GM21381 (cell line): ENCODE measurements around the gene ITPR3.

ENCODE experiments used
- ATAC-seq: cut with Tn5 transposase; IDR thresholded peaks from one replicate; pipeline ENCODE4 v1.9.1; 2021; ENCODE audit warnings: mild to moderate bottlenecking, moderate library complexity; ENCODE audit not compliant: unreplicated experiment

ITPR3 gene

DNA sequence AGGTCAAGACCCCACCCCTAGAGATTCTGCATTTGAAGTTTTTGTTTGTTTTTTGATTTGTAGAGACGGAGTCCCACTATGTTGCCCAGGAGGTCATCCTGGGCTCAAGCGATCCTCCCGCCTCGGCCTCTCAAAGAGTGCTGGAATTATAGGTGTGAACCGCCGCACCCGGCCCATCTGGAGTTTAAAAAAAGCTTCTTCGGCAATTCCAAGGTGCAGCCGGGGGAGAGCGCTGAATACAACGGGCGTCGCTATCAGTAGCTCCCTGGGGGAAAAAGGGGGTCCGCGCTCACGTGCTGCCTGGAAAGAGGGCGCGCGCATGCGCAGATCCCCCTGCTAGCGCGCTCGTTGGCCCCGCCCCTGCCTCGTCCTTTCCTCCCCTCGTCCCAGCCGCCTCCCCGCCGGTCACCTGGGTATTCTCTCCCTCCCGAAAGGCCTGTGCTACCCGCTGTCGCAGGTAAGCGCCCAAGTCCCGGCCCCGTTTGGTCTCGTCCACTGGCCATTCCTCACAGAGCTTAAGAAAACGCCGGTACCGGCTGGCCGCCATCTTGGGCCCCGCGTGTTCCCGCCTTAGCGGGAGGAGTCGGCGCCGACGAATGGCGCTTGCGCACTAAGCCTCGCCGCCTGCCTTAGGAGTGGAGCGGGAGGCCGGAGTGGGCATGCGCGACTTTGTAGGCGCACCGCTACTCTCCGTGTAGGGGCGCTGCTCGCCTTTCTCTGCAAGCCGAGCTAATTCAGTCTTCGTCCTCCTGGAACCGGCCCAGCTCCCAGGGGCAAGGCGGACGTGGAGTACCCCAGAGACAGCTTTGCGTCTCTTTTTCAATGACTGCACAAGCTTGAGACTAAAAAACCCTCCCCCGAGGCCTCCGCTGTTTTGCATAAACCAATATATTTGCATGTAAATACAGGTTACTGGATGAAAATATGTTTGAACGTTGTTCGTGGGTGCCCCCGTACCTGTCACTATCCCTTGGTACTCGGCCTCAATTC is 90.3 kb downstream of the ITPR3 start, which contains the start of gene UQCC2:
UQCC2 (minus strand) TSS at position 561 of the 990 bp plus-strand sequence; CDS start at position 547, 14 bp downstream.
- peak; percentile 90 for ATAC-seq

DNA sequence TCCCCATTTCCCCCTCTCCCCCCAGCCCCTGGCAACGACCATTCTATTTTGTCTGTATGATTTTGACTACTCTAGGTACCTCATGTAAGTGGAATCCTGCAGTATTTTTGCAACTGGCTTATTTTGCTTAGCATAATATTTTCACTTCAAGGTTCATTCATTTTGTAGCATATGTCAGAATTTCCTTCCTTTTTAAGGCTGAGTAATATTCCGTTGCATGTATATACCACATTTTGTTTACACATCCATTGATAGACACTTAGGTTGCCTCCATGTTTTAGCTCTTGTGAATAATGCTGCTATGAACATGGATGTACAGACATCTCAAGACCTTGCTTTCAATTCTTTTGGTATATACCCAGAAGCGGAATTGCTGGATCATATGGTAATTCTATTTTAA is 91.8 kb downstream of the ITPR3 start:
- no peak for ATAC-seq

DNA sequence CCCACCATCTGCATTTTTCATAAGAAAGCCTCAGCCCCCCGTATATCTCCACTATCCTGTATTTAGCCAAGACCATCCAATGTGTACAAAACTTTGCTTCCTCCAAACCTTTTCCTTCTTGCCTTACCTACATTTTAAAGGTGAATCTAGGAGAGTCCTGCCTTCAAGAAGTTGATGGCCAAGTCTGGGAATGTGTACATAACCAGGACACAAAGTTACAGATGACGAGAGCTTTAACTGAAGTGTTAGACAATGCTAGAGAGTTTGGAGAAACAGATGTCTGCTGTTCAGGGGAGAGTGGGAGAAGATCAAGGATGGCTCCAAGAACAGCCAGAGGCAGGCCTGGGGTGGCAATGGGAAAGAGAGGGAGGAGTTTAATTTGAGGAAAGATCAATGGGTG is 92.7 kb downstream of the ITPR3 start:
- no peak for ATAC-seq

DNA sequence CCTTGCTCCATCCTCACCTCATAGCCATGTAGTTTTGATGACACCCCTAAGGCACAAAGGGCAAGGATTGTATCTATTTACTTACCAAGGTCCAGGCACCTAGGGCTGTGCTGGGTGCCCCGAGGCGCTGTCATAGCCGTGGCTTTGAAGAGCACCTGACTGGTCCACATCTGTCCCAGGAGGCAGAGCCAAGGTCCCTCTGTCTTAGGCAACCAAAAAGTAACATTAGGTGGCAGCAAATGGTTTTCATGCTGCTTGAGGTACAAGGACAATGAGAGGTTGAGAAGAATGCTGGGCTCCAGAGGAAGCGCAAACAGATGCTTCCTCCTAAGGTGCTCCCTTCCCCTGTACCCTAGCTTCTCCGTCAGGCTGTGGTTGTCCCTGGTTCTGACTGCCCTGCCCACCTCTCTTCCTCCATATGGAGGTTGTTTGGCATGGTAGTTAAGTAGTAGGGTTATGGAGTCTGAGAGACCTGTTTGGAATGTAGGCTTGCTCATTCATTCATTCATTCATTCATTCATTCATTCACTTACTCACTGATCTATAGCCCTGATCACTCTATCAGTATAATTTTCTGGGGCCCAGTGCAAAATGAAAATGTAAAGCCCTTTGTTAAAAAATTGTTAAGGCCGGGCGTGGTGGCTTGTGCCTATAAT is 93.4 kb downstream of the ITPR3 start:
- no peak for ATAC-seq

DNA sequence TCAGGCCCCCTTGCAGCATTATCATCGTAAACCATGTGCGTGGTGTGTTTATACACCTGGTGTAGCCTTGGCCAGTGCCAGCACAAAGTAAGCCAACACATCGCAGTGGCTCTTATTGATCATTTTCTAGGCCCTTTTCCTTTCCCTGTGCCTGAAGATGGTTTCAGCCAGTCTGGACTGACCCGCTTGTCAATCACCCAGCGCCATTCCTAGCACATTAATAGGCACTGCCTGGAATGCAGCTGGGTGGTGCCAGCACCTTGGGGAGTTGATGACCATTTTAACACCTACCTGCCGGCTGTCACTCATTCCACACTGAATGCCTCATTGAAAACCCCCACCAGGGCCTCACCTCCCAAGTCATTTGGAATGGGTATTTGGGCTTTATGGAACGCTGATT is 95.3 kb downstream of the ITPR3 start:
- no peak for ATAC-seq

DNA sequence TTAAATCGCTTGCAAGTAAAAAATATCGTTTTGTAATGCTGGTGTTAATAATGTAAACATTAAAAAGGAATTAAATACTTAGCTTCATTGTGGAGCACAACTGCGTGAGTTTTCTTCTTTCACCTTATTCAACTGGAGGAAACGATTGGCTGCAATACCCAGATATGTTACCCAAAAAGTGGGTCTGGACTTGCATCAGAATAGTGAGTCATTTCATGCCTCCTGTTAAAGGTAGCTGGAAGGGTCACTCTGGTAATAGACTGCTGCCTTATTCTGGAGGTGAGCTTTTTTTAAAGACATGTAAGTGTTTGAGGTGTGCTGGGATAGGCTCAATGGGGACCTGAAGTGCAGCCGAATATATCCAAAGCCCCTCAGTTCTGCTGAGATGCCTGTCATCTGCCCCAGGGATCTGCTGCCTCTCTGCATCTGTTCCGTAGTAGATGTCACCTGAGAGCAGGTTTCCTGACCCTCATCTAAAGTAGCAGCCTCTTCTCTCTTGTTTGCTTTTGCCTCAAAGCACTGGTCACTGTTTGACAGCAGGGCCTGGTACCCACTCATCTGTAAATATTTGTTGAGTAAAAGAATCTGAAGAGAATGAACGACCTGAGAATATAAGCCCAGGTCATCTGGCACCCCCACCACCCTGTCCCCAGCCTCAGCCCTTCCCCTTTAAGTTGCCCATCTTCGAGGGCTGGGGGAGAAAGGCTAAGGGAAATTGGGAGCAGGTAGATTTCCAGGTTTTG is 95.9 kb downstream of the ITPR3 start:
- no peak for ATAC-seq

DNA sequence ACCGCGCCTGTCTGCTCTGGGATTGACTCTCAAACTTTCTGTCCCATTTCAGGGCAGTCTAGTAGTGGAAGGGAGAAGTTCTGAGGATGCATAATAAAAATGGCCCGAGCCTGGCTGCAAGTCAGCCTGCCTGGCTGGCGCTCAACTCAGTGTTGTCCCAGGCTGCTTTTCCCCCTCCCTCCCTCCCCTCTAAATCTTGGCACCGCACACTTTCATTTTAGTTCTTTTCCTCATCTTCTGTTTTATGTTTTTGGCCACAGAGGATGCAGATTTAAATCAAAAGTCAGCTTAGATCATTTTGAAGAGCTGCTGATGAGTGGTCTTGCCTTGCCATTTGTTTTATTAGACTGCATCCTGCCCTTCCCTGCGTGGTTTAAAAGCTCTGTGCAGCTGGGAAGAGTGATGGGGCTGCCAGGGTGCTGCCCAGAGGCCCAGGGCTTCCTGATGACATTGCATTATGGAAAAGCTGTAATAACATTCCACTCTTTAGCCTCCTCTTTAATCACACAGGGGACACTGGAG is 96.9 kb downstream of the ITPR3 start:
- no peak for ATAC-seq

DNA sequence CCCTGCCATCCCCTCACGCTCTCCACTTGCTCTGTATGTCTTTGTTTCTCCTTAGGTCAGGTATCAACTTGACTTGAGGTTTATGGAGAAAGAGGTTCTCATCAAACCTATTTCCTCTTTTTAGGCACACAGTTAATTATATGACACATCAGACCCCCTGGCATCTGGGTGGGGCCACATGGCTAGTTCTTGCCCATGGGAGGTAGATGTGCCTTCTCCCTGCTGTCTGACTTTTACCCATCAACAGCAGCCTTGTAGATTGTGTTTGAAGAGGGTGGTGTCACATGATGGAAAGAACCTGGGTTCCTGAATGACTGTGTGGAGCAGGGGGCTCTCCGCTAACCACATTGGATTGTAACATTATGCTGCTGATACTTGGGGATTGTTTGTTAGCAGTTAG is 97.6 kb downstream of the ITPR3 start:
- ATAC-seq, result no peak

DNA sequence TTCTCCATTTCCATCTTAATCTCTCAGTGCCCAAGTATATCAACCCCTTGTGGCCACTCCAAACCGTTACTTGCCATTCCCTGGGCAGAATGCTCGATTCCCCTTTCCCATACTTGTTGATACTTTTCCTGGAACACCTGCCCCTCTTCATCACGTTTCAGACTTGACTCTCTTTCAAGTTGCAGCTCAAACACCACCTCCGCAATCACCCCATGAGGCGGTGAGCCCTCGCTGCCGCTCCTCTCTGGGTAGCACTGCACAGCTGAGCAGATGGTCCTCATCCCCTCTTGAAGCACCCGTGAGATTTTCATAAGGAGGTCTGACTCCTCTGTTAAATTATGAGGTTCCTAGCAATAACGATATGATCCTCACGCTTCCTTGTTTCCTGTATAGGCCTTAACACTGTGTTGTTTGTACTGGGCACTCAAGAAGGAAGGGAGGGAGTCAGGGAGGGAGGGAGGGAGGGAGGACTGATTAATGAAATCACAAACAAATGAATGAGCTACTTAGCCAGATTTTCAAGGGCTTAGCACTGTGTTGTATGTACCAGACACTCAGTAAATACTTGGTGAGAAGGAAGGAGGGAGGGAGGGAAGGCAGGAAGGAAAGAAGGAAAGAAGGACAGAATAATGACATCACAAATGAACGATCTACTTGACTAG is 98.3 kb downstream of the ITPR3 start:
- no peak for ATAC-seq

DNA sequence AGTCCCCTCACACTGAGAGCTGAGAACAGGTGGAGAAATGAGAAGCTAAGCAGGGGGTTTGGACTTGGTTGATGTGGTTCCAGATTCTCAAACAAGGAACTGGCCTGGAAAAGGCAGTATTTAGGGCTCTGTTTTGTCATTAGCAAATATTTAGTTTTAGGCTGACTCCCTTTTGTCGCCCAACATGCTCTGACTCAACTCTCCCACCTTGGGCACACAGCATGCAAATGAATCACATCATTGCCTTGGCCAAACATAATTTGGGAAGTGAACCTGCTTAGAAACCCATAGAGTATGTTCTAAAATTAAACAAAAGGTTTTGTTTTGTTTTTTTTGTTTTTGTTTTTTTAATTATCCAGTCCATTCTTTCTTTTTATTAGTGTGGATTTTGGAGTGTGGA is 99.9 kb downstream of the ITPR3 start:
- no peak for ATAC-seq

DNA sequence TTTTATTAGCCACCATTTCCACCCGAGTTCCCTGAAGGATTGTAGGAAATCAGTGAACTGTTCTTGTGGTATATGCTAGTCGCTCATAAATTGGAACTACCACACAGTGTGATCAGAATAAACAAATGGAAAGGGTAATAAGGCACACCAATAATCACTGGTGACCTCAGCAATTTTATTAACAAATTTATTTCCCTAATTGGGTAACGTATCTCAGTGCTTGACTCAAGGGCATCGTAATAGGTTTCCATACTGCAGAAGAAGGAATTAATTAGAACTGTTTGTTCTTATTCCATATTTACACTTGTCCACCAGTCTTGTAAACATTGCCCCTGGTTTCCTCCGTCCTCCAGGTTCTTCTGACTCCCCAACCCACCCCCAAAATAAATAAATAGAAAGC is 100.4 kb downstream of the ITPR3 start:
- ATAC-seq, result no peak

DNA sequence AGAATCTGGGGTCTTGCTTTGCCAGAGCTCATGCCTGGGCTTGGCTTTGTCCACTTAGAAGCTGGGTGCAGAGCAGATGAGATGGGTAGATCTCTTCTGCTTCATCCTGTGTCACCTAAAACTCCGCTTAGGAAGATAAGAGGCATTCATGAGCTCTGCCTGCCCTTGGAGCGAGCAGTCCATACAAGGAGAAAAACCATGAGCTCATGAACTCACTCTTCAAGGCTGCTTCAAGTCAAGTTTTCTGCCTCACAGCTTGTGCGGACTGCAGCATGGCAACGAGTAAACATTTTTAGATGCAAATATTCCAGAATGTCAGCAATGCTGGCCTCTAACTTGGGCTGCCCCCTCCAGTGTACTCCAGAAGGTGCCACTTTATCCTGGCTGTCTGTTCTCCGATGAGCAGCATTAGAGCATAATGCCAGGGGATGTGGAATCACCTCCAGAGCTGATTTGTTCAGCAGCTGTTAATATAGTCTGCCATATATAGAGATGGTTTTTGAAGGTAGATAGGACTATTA is 101.0 kb downstream of the ITPR3 start:
- ATAC-seq, result no peak

DNA sequence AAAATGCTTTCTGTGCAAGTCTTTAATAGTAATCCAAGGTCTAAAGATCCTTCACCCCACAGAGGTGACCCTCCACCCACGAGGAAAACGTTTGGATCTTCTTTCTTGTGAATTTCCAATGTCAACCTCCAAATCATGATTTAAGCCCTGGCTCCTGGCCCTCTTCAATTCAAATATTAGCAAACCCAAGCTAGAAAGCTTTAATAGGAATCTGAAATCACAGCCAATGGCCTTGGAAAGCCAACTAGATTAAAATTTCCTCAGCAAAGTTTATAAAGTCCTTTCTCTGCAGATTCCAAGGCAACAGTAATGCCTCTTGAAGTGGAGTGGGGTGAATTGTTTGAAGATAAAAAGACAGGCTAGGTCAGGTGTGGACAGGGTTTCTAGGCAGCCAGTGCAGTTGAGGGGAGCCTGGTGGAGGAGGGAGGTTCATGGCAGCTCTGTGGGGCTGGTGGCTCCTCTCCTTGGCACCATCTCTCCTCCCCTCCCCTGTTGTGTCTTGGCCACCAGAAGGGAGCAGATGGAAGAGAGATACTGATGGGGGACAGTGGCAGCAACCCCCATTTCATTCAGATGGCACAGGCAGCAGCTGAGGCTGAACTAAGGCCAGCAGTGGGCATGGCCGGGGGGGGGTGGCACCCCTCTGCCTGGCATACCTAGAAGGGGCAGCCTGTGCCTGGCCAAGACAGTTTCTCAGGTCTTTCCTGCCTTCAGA is 102.4 kb downstream of the ITPR3 start:
- ATAC-seq, result no peak

DNA sequence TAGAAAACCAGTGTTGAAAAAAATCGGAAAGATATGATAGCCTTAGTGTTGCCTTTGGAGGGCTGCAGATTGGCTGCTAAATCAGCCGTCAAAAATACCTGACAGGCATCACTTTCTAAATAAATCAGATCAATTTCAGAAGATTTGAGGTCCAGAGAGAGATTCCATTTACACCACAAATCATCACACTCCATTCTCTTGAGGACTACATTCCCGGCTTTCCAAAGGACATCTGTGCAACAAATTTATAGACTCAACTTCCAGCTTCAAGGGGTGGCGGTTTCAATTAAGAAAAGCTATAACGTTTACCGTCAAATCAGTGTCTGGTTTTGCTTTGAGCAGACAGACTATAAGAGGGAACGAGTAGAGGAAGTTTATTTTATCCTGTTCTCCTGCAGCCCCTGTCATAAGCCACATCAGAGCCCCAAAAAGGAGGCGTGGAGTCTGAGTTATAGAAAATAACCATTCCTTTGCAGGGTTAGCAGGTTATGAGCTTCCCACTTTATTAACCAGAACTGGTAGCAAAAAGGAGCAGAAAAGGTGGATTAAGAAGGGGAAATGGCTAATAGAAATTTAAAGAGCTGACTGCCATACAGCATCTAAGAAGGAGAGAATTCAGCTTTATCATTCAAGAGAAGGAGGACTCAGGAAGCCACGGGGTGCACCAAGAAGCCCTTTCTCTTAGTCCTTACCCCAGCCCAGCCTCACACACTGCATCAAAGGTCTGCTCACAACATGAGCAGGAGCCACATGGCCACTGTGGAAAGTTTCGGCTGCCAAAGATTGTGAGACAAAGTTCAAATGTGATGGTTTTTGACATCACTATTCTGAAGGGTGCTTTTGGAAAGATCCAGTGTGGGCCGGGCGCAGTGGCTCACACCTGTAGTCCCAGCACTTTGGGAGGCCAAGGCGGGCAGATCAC is 103.2 kb downstream of the ITPR3 start:
- ATAC-seq, result no peak

DNA sequence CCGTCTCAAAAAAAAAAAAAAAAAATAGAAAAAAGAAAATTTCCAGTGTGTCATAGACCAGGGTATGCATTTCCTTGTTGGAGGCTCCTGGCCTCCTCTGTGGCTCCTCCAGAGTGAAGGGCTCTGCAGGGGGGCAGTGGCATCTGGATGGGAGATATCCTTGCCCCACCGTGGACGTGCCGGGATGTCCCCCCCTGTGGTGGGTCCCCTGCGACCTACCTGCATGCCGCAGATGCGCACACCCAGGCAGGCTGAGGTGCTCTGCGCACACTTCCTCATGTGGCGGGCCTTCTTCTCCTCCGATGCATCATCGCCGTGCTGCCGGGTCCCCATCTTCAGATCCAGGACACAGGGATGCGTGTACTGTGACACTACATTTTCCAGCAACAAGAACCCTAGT is 104.1 kb downstream of the ITPR3 start:
- no peak for ATAC-seq

DNA sequence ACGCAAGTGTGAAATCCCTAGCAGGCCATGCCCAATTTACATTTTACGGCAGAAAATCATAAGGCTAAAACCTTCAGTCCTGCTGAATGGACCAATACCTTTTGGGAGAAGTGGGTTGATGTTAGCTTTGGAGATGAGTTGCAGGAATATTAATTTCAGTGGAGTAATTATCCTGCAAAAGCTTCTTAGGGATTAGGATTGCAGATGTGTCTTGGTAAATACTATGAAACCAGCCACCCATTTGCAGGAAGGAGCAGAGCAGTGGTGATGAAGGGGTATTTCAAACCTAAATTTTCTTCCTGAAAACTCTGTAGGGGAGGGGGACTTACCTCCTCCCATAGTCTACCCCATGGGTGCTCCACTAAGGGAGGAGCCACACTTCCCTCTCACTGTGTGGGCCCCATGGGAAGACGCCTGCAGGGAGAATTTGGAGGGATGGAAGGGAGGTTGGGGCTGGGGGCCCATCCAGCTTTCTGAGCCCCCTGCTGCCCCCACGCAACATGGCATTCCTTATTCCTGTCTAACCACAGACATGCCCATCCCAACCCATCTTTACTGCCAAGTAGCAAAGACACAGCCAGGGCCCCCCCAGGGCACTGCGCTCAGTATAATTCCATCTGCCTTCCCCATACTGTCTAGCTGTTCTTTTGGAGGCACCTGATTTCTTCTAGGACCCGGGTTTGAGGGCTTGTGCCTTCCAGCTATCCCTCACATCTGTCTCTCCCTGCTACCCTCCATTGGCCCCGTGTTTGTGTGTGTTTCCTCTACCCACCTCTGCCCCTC is 105.0 kb downstream of the ITPR3 start:
- ATAC-seq, result no peak

DNA sequence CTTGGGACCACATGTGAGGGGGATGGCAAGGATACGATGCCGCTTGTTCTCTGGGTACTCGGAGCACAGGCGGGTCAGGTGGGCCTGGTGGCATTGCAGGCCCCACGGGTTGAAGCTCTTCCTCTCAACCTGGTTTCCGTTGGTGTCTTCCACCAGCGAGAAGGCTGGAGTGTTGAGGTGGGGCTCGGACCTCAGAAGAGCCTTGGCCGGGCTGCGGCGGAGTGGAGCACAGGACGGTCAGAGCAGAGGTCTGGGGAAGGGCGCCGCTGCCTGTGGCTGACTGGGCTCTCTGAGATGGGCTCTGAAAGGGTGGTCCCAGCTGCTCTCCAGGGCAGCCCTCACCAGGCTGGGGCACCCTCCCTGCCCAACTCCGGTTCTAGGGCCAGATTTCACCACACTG is 105.6 kb downstream of the ITPR3 start:
- ATAC-seq, result no peak

DNA sequence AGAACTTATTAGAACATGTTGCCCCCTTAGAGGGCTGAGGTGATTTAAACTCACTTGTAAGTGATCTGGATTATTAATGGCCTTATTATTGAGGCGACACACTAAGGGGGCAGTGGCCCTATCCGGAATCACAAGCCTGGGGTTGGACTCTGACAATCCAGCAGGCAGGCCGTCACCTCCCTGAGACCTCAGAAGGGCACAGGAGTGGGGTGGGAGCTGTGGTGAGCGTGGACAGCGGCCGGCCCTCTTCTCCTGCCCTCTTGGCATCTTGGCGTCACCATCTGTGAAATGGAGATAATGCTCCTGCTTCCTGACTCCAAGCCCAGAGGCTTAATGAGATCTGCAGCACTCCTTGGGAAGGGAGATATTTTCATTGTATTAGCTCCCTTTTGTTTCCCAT is 106.0 kb downstream of the ITPR3 start:
- no peak for ATAC-seq
